H54 (cell line): ENCODE measurements around the gene TMEM212.

Experiments
- DNase-seq: peaks from one replicate; pipeline ENCODE4 v3.0.0; 2011; ENCODE audit warnings: low spot score, mixed read lengths; ENCODE audit not compliant: insufficient read length
- FAIRE-seq: peaks from 3 replicates; lab custom pipeline; 2011; peaks lifted over from hg19 to GRCh38; lab: Jason Lieb, UNC
- POLR2A ChIP-seq: IDR thresholded peaks from 2 replicates; pipeline ENCODE4 v1.6.1; 2011; ENCODE audit warnings: low read depth, mild to moderate bottlenecking, low read length

Gene TMEM212

DNA sequence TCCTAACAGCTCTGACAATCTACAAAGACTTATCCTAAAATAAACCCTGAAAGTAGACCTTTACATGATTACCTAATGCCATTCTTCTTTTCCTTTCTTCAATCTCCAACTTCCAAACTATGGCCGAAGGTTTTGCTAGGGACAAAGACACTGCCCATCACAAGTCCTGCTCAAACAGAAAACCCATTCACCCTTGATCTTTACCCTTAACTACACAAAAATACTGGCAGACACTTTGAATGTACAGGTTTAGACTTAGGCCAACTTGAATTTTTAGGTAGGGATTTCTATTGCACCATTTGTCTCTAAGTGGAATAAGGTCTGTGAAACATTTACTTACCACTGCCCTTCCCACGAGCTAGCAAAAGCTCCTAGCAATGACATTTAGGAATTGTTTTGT lies 64.6 kb downstream of the TMEM212 start:
- no peak for TF ChIP-seq POLR2A
- DNase-seq (no peak), FAIRE-seq (no peak)

DNA sequence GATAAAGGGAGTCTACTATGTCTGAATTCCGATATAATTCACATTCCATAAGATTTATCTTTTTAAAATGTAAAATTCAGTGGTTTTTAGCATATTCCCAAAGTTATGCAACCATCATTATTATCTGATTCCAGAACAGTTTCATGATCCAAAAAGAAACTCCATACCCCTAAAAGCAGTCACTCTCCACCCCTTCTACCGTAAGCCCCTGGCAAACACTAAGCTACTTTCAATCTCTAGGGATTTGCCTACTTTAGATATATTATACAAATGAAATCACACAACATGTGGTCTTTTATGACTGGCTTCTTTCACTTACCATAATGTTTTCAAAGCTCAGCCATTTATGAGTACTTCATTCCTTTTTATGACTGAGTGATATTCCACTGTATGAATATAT lies 65.6 kb downstream of the TMEM212 start:
- no peak for FAIRE-seq
- DNase-seq = no peak
- no peak for TF ChIP-seq POLR2A
